IMR-90 (cell line): ENCODE data around the gene ZNF701. TPM values are rescaled to one million over a fixed set of nuclear protein-coding genes. Genes with fewer than 3 reads are reported as not detected.

ENCODE experiments used
- ATAC-seq: fragments of 200-7000 bp; cut with Tn5 transposase; 2 replicates; pipeline ENCODE4 v1.9.1; 2020; ENCODE audit warnings: low read depth, mild to moderate bottlenecking, moderate library complexity
- BruUV-seq: library from RNA; stranded (reverse); fragments of 400-500 nt; replicated peaks from 2 replicates; lab custom pipeline; 2021; lab: Mats Ljungman, UMichigan
- CTCF ChIA-PET: fragments of 300-600 bp; formaldehyde crosslinking; extraction: SDS; loops from one replicate; lab custom pipeline; 2021; ENCODE audit warnings: antibody characterized with exemption; lab: Yijun Ruan, JAX
- POLR2A ChIA-PET: fragments of 300-600 bp; sonication (Branson Sonifier 250); formaldehyde crosslinking; loops from one replicate; lab custom pipeline; 2022; ENCODE audit warnings: antibody characterized with exemption; ENCODE audit not compliant: unreplicated experiment; lab: Charles Lee
- DNase-seq: peaks from one replicate; pipeline ENCODE4 v3.0.0; 2013
- H2AFZ ChIP-seq: replicated peaks from 2 replicates; pipeline ENCODE3; 2013; ENCODE audit warnings: low read length, mild to moderate bottlenecking; ENCODE audit not compliant: poor library complexity
- H2AK5ac ChIP-seq: 2 replicates; pipeline ENCODE4 v1.6.1; 2013; ENCODE audit warnings: low read depth, low read length, inconsistent platforms
- H2AK9ac ChIP-seq: replicated peaks from 2 replicates; pipeline ENCODE3; 2013; ENCODE audit warnings: mild to moderate bottlenecking, low read depth, low read length, moderate library complexity; ENCODE audit not compliant: poor library complexity
- H2BK120ac ChIP-seq: 2 replicates; pipeline ENCODE4 v1.6.1; 2013; ENCODE audit warnings: low read depth, low read length, inconsistent platforms
- H2BK15ac ChIP-seq: 3 replicates; pipeline ENCODE4 v1.6.1; 2013; ENCODE audit warnings: low read depth, low read length, inconsistent platforms
- H2BK20ac ChIP-seq: 2 replicates; pipeline ENCODE4 v1.6.1; 2013; ENCODE audit warnings: low read depth, mild to moderate bottlenecking, inconsistent platforms, low read length, moderate library complexity
- H2BK5ac ChIP-seq: 2 replicates; pipeline ENCODE4 v1.6.1; 2013; ENCODE audit warnings: mild to moderate bottlenecking, low read depth, low read length, inconsistent platforms; ENCODE audit not compliant: poor library complexity, severe bottlenecking
- H3K14ac ChIP-seq: replicated peaks from 2 replicates; pipeline ENCODE4 v1.6.1; 2013; ENCODE audit warnings: low read depth, low read length, inconsistent platforms
- H3K18ac ChIP-seq: 2 replicates; pipeline ENCODE4 v1.6.1; 2013; ENCODE audit warnings: low read depth, low read length, control low read depth
- H3K23ac ChIP-seq: 2 replicates; pipeline ENCODE4 v1.6.1; 2013; ENCODE audit warnings: low read depth, low read length, inconsistent platforms
- H3K27ac ChIP-seq: 2 replicates; pipeline ENCODE4 v1.5.1; 2013; ENCODE audit warnings: mild to moderate bottlenecking, control low read depth, low read length; ENCODE audit not compliant: insufficient read depth
- H3K27me3 ChIP-seq: 2 replicates; pipeline ENCODE4 v1.6.1; 2013; ENCODE audit warnings: low read length; ENCODE audit not compliant: control insufficient read depth, insufficient read depth
- H3K36me3 ChIP-seq: 2 replicates; pipeline ENCODE4 v1.6.1; 2013; ENCODE audit warnings: low read length, mixed read lengths; ENCODE audit not compliant: control insufficient read depth, insufficient read depth
- H3K4ac ChIP-seq: 2 replicates; pipeline ENCODE4 v1.6.1; 2013; ENCODE audit warnings: low read depth, low read length, inconsistent platforms
- H3K4me1 ChIP-seq: 2 replicates; pipeline ENCODE4 v1.6.1; 2013; ENCODE audit warnings: low read length, mixed read lengths; ENCODE audit not compliant: control insufficient read depth, insufficient read depth
- H3K4me2 ChIP-seq: 2 replicates; pipeline ENCODE4 v1.6.1; 2013; ENCODE audit warnings: low read depth, mild to moderate bottlenecking, control low read depth, low read length, moderate library complexity
- H3K4me3 ChIP-seq: 2 replicates; pipeline ENCODE4 v1.5.1; 2013; ENCODE audit warnings: low read depth, mild to moderate bottlenecking, control low read depth, low read length, moderate library complexity; ENCODE audit not compliant: insufficient read depth
- H3K56ac ChIP-seq: 2 replicates; pipeline ENCODE4 v1.6.1; 2013; ENCODE audit warnings: low read length, inconsistent platforms; ENCODE audit not compliant: insufficient read depth; ENCODE audit errors: extremely low read depth
- H3K79me1 ChIP-seq, 2 experiments: 2 replicates each; pipeline ENCODE4 v1.6.1; 2013; ENCODE audit warnings: low read length in 2 of 2, inconsistent platforms in 1 of 2, low read depth in 1 of 2
- H3K9ac ChIP-seq: 2 replicates; pipeline ENCODE4 v1.6.1; 2013; ENCODE audit warnings: low read depth, low read length, control low read depth
- H3K9me1 ChIP-seq: 2 replicates; pipeline ENCODE4 v1.6.1; 2013; ENCODE audit warnings: low read length, inconsistent platforms; ENCODE audit not compliant: insufficient read depth
- H3K9me3 ChIP-seq: 2 replicates; pipeline ENCODE4 v1.6.1; 2013; ENCODE audit warnings: low read length; ENCODE audit not compliant: control insufficient read depth, insufficient read depth
- H4K20me1 ChIP-seq: 2 replicates; pipeline ENCODE4 v1.6.1; 2013; ENCODE audit warnings: low read length, inconsistent platforms; ENCODE audit not compliant: insufficient read depth
- H4K5ac ChIP-seq: 2 replicates; pipeline ENCODE4 v1.6.1; 2013; ENCODE audit warnings: mild to moderate bottlenecking, low read depth, low read length, control low read depth
- H4K8ac ChIP-seq, 2 experiments: 2 replicates each; pipeline ENCODE4 v1.6.1; 2013; ENCODE audit warnings: low read depth in 2 of 2, low read length in 2 of 2, control low read depth in 1 of 2, inconsistent platforms in 1 of 2
- H4K91ac ChIP-seq: 2 replicates; pipeline ENCODE4 v1.6.1; 2013; ENCODE audit warnings: low read depth, low read length, inconsistent platforms; ENCODE audit not compliant: insufficient read depth
- MAFK ChIP-seq: IDR thresholded peaks from 2 replicates; pipeline ENCODE4 v1.6.1; 2012; ENCODE audit warnings: low read depth, low read length, improper control_type of control experiment
- RAD21 ChIP-seq: IDR thresholded peaks from 2 replicates; pipeline ENCODE4 v1.6.1; 2012; ENCODE audit warnings: low read length, improper control_type of control experiment
- WGBS, 2 experiments: methylation state at CpG; one replicate each; pipeline versions ENCODE4 v1.1.5 to v1.1.7; 2013; ENCODE audit warnings: missing lambda C conversion rate in 2 of 2; ENCODE audit not compliant: insufficient read length in 1 of 2; ENCODE audit errors: extremely low coverage in 2 of 2; 5-methylcytosine and 5-hydroxymethylcytosine counted together
- dilution Hi-C: fragments of 300-500 bp; cut with HindIII; formaldehyde crosslinking; loops from one replicate; pipeline ENCODE4 v1.14.3; 2018; ENCODE audit warnings: low sequenced_read_pairs; ENCODE audit not compliant: unreplicated experiment
- in situ Hi-C: fragments of 300-500 bp; cut with MboI; formaldehyde crosslinking; loops from 3 replicates; pipeline ENCODE4 v1.14.3; 2019; ENCODE audit warnings: low sequenced_read_pairs, inconsistent platforms, mixed read lengths
- intact Hi-C: fragments of 100-400 bp; cut with micrococcal nuclease; formaldehyde crosslinking; loops from 2 replicates; pipeline ENCODE4 v1.10.0; 2022
- polyA plus RNA-seq, 3 experiments: library from polyadenylated mRNA; depleted of rRNA; stranded (reverse); fragments of >200 nt; gene quantifications; 2 replicates each; pipeline ENCODE4 v1.2.3, GENCODE V29; 2012; ENCODE audit warnings: low replicate concordance in 1 of 3
- total RNA-seq: library from RNA; depleted of rRNA; stranded (reverse); fragments of >200 nt; gene quantifications from 2 replicates; pipeline ENCODE4 v1.2.3, GENCODE V29; 2012

ZNF701 gene
- total and polyA plus RNA-seq, 2 of the 4 experiments (the other 2 are of a cell fraction) = 3.8 to 12.2 TPM

GRCh38 chr19:52585604-52586003, 15.5 kb downstream of the ZNF701 start:
- H2AK9ac ChIP-seq = no peak overlapping the region
- H3K9me3 ChIP-seq = peaks cover 19% of the 10 kb centered on the region
- H4K8ac ChIP-seq = no peak overlapping the region
- no peak overlapping the region for H3K9ac ChIP-seq
- TF ChIP-seq MAFK = no peak
- no peak for TF ChIP-seq RAD21
- no peak overlapping the region for H3K4me2 ChIP-seq
- no peak overlapping the region for H2BK5ac ChIP-seq
- H2BK120ac ChIP-seq = no peak overlapping the region
- POLR2A ChIA-PET = no interaction called here
- no peak overlapping the region for H3K56ac ChIP-seq
- no peaks in the 10 kb centered on the region for H3K4me1 ChIP-seq
- H3K4ac ChIP-seq = no peak overlapping the region
- dilution Hi-C loops = no loop called here
- H2AFZ ChIP-seq = no peak overlapping the region
- no peak overlapping the region for H3K23ac ChIP-seq
- BruUV-seq = no TSS peak
- no peaks in the 10 kb centered on the region for H3K27me3 ChIP-seq
- H3K18ac ChIP-seq = no peak overlapping the region
- H3K36me3 ChIP-seq = peaks cover 35% of the 10 kb centered on the region
- H2BK20ac ChIP-seq = no peak overlapping the region
- no peak overlapping the region for H3K4me3 ChIP-seq
- H4K91ac ChIP-seq = no peak overlapping the region
- H4K5ac ChIP-seq = no peak overlapping the region
- no peak overlapping the region for H2BK15ac ChIP-seq
- CTCF ChIA-PET = no interaction called here
- no CpG with 5 or more reads among the region's 6 CpGs for WGBS, 2 experiments
- H3K9me1 ChIP-seq = no peaks in the 10 kb centered on the region
- DNase-seq (no peak), ATAC-seq (no peak)
- H2AK5ac ChIP-seq = no peak overlapping the region
- peaks cover 5 to 7% of the 10 kb centered on the region in 2 experiments; a peak in 3 of 4 replicates for H3K79me1 ChIP-seq
- H3K14ac ChIP-seq = no peak overlapping the region
- H3K27ac ChIP-seq = no peak overlapping the region
- no peaks in the 10 kb centered on the region; the same call in 1 of the 2 replicates for H4K20me1 ChIP-seq
- in situ Hi-C loops = no loop called here
- intact Hi-C loops = no loop called here
